Sigmoid colon (tissue), 4 donors: ENCODE results near the gene WNT2B.

ENCODE experiments used
- EP300 ChIP-seq, 4 donors: sonication (generic); formaldehyde crosslinking; IDR thresholded peaks; one replicate each; pipeline ENCODE4 v1.6.1; 2017; ENCODE audit warnings: antibody characterized with exemption in 4 of 4
- POLR2A ChIP-seq, 2 donors: fragments of 450-650 bp; IDR thresholded peaks; one replicate each; pipeline ENCODE4 v1.6.1; 2016; ENCODE audit warnings: antibody characterized with exemption in 2 of 2, mild to moderate bottlenecking in 2 of 2, moderate library complexity in 2 of 2
- POLR2AphosphoS5 ChIP-seq, 4 donors: sonication (generic); formaldehyde crosslinking; IDR thresholded peaks; one replicate each; pipeline ENCODE4 v1.6.1; 2017; ENCODE audit warnings: antibody characterized with exemption in 4 of 4
- TF ChIP-seq, protein P1 (sequence below), 4 experiments: fragments of 450-650 bp in 3 of 4; fragments of 200-600 bp in 1 of 4; IDR thresholded peaks; one replicate each; pipeline ENCODE4 v1.5.1; 2016 to 2019; ENCODE audit warnings: antibody characterized with exemption in 4 of 4, mild to moderate bottlenecking in 3 of 4, moderate library complexity in 2 of 4

DNA sequence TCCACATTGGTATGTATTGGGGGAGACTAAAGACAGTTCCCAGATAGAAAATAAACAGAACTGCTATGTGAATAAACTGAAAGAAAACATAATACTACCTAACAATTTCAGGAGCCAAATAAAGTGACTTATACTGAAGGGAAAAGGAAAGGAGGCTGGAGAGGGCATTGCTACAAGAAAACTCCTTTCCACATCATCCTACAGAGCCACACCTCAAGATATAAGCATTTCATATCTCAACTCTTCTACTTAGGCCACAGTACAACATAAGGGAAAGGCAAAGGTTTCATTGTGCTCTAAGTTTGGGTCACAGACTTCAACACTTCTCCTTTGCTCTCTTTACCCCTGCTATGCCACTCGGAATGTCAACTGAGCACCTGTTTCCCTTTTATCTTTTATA is 55.3 kb downstream of the WNT2B start:
- TF ChIP-seq, protein P1, sequence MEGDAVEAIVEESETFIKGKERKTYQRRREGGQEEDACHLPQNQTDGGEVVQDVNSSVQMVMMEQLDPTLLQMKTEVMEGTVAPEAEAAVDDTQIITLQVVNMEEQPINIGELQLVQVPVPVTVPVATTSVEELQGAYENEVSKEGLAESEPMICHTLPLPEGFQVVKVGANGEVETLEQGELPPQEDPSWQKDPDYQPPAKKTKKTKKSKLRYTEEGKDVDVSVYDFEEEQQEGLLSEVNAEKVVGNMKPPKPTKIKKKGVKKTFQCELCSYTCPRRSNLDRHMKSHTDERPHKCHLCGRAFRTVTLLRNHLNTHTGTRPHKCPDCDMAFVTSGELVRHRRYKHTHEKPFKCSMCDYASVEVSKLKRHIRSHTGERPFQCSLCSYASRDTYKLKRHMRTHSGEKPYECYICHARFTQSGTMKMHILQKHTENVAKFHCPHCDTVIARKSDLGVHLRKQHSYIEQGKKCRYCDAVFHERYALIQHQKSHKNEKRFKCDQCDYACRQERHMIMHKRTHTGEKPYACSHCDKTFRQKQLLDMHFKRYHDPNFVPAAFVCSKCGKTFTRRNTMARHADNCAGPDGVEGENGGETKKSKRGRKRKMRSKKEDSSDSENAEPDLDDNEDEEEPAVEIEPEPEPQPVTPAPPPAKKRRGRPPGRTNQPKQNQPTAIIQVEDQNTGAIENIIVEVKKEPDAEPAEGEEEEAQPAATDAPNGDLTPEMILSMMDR (IDR thresholded peaks at IDR 0.05): no peak
- TF ChIP-seq POLR2A (IDR thresholded peaks at IDR 0.05): no peak
- no peak for TF ChIP-seq POLR2AphosphoS5 (IDR thresholded peaks at IDR 0.05)
- no peak for TF ChIP-seq EP300 (IDR thresholded peaks at IDR 0.05)
